Smooth muscle cell (in vitro differentiated cells): ENCODE data around the gene HYPK. TPM values are rescaled to one million over a fixed set of nuclear protein-coding genes. Genes with fewer than 3 reads are reported as not detected.

Experiments used
- DNase-seq: peaks from one replicate; lab custom pipeline; 2025; ENCODE audit not compliant: unreplicated experiment; lab: John Stamatoyannopoulos, UW
- H2AFZ ChIP-seq: fragments of 200-600 bp; sonication (generic); 2 replicates; pipeline ENCODE4 v1.6.0; 2016; ENCODE audit warnings: antibody characterized with exemption, low read depth, mild to moderate bottlenecking
- H3F3A ChIP-seq: fragments of 200-600 bp; sonication (generic); 2 replicates; pipeline ENCODE4 v1.6.0; 2017; ENCODE audit warnings: antibody characterized with exemption, low read depth
- H3K27ac ChIP-seq: fragments of 200-600 bp; sonication (generic); 2 replicates; pipeline ENCODE4 v1.5.1; 2016; ENCODE audit warnings: low read depth, mild to moderate bottlenecking
- H3K27me3 ChIP-seq: fragments of 200-600 bp; sonication (generic); 2 replicates; pipeline ENCODE4 v1.6.1; 2016; ENCODE audit warnings: low read depth, mild to moderate bottlenecking
- H3K36me3 ChIP-seq: fragments of 200-600 bp; sonication (generic); 2 replicates; pipeline ENCODE4 v1.5.1; 2016; ENCODE audit warnings: low read depth
- H3K4me1 ChIP-seq: fragments of 200-600 bp; sonication (generic); 2 replicates; pipeline ENCODE4 v1.5.1; 2016; ENCODE audit warnings: low read depth
- H3K4me2 ChIP-seq: fragments of 200-600 bp; sonication (generic); 2 replicates; pipeline ENCODE4 v1.6.0; 2016; ENCODE audit warnings: mild to moderate bottlenecking
- H3K4me3 ChIP-seq: fragments of 200-600 bp; sonication (generic); 2 replicates; pipeline ENCODE4 v1.5.1; 2016; ENCODE audit warnings: mild to moderate bottlenecking
- H3K79me2 ChIP-seq: fragments of 200-600 bp; sonication (generic); 2 replicates; pipeline ENCODE4 v1.6.0; 2016; ENCODE audit warnings: low read depth, mild to moderate bottlenecking
- H3K9ac ChIP-seq: fragments of 200-600 bp; sonication (generic); 2 replicates; pipeline ENCODE4 v1.6.0; 2016; ENCODE audit warnings: low read depth
- H3K9me3 ChIP-seq: fragments of 200-600 bp; sonication (generic); replicated peaks from 2 replicates; pipeline ENCODE4 v1.5.1; 2016; ENCODE audit warnings: low read depth
- H4K20me1 ChIP-seq: fragments of 200-600 bp; sonication (generic); 2 replicates; pipeline ENCODE4 v1.6.0; 2016; ENCODE audit warnings: low read depth
- CTCF ChIP-seq: fragments of 200-600 bp; sonication (generic); IDR thresholded peaks from 2 replicates; pipeline ENCODE4 v1.5.1; 2017; ENCODE audit warnings: borderline replicate concordance, mild to moderate bottlenecking, antibody characterized with exemption; ENCODE audit not compliant: insufficient read depth, poor library complexity, severe bottlenecking
- WGBS: methylation state at CpG from one replicate; pipeline ENCODE4 v1.1.7; 2016; ENCODE audit warnings: low lambda C conversion rate; 5-methylcytosine and 5-hydroxymethylcytosine counted together
- polyA plus RNA-seq: library from polyadenylated mRNA; unstranded; fragments of >200 nt; fragmentation: Nextera tagmentation; extraction: Ambion mirVana; gene quantifications from 2 replicates; pipeline ENCODE4 v1.2.1, GENCODE V29; 2016
- total RNA-seq: library from RNA; depleted of rRNA; stranded (reverse); fragments of >200 nt; gene quantifications from 2 replicates; pipeline ENCODE4 v1.2.3, GENCODE V29; 2014

Gene HYPK
- total and polyA plus RNA-seq, 2 experiments from 2014 or later = 7.3 to 14.7 TPM

DNA sequence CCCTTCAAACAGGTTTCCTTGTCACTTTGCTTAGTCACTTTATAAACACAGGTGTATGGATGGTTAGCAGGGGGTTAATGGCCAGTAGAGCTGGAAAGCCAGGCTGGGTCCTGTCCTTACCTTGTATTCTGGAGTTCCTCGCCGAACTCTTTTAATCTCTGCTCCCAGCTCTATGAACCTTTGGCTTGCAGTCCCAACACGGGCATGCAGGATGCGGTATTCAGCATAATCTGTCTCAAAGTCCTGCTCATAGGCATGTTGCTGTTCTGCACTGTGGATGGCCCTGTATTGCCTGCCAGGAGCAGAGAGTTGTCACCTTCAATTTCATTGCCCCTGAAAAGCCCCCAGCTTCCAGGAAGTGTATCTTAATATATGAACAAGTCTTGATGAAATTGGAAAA lies 26.3 kb upstream of the HYPK start:
- H3K9me3 ChIP-seq = no peaks in the 10 kb centered on the region
- H3K4me1 ChIP-seq = peaks cover 4% of the 10 kb centered on the region
- no peak for TF ChIP-seq CTCF
- H3K4me3 ChIP-seq = no peak overlapping the region
- peaks cover 40% of the 10 kb centered on the region for H4K20me1 ChIP-seq
- no peak for DNase-seq
- peaks cover 27% of the 10 kb centered on the region for H3K36me3 ChIP-seq
- no peak overlapping the region for H3K9ac ChIP-seq
- H2AFZ ChIP-seq = no peak overlapping the region
- no peaks in the 10 kb centered on the region for H3K27me3 ChIP-seq
- WGBS = 86% methylated on average over 4 of the region's 4 CpGs
- no peak overlapping the region for H3K27ac ChIP-seq
- H3K79me2 ChIP-seq = no peaks in the 10 kb centered on the region
- H3F3A ChIP-seq = peaks cover 56% of the 10 kb centered on the region
- H3K4me2 ChIP-seq = no peak overlapping the region

GRCh38 chr15:43775411-43775965 lies 24.9 kb upstream of the HYPK start:
- H3K36me3 ChIP-seq = peaks cover 20% of the 10 kb centered on the region
- no peak overlapping the region for H2AFZ ChIP-seq
- no peak overlapping the region for H3K9ac ChIP-seq
- TF ChIP-seq CTCF = no peak
- H3K27me3 ChIP-seq = no peaks in the 10 kb centered on the region
- H3K27ac ChIP-seq = no peak overlapping the region
- H4K20me1 ChIP-seq = peaks cover 26% of the 10 kb centered on the region
- no peak overlapping the region for H3K4me2 ChIP-seq
- H3K4me1 ChIP-seq = peaks cover 4% of the 10 kb centered on the region
- no peak for DNase-seq
- no peaks in the 10 kb centered on the region for H3K79me2 ChIP-seq
- H3F3A ChIP-seq = peaks cover 45% of the 10 kb centered on the region
- 95% methylated on average over 1 of the region's 1 CpG for WGBS
- H3K9me3 ChIP-seq = no peaks in the 10 kb centered on the region
- peak overlapping the region; percentile 67 for H3K4me3 ChIP-seq

DNA sequence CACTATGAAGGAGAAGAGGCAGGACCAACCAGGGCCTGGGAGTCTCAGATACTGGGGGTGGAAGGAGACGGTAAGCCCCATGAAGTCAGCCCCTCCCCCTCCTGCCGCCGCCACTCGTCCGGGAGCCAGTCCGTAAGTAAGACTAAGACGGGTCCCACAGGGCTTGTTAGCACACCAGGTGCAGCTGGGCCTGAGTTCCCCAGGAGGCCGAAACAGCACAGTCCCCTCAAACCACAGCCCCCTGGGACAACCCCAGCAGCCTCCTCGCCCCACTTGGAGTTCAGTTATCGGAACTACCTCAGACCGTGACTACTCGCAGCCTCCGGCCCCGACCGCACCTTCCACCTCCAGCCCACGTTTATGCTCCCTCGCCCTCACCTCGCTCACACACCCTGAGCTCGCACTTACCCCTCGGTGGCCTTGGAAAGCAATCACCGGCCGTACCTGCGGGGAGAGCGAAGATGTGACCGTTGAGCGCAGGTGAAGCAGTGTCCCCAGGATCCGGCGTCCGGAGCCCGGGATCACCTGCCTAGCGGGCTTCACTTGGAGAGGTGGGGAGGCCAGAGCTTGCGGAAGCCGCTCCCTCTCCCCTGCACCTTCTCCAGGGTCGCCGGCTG lies 24.2 kb upstream of the HYPK start:
- DNase-seq = no peak
- Histone ChIP-seq H4K20me1 (peaks cover 19% of the 10 kb centered on the region), H3K4me3 (peak overlapping the region; percentile 67), H3K79me2 (no peaks in the 10 kb centered on the region), H3K36me3 (peaks cover 12% of the 10 kb centered on the region), H3K4me2 (peak overlapping the region; percentile 88), H3K27ac (no peak overlapping the region), H2AFZ (no peak overlapping the region), H3K27me3 (no peaks in the 10 kb centered on the region), H3K9me3 (no peaks in the 10 kb centered on the region), H3F3A (peaks cover 39% of the 10 kb centered on the region), H3K9ac (no peak overlapping the region), H3K4me1 (peaks cover 4% of the 10 kb centered on the region)
- no peak for TF ChIP-seq CTCF
- 5% methylated on average over 35 of the region's 35 CpGs for WGBS
